ENCODE results near the gene BLMH.

Gene BLMH

GRCh38 chr17:30239089-30239462, 52.7 kb downstream of the BLMH start:
- no peak for TF ChIP-seq EZH2phosphoT487 (IDR thresholded peaks at IDR 0.05; ENCODE audit: low read length)
- TF ChIP-seq CTCF (IDR thresholded peaks at IDR 0.05; ENCODE audit: low read length): no peak
- TF ChIP-seq EZH2 (optimal IDR thresholded peaks at IDR 0.05; ENCODE audit: low read depth, low read length): no peak
- no peak overlapping the region for H3K4me3 ChIP-seq (ENCODE audit: low read length)
- DNase-seq: no peak
- no peaks in the 10 kb centered on the region for H3K79me2 ChIP-seq (ENCODE audit: low read length)
- H3F3A ChIP-seq (ENCODE audit: insufficient read depth, low read length): no peaks in the 10 kb centered on the region
- H3K4me1 ChIP-seq (ENCODE audit: low read length): no peaks in the 10 kb centered on the region
- peaks cover 26% of the 10 kb centered on the region for H3K27me3 ChIP-seq (replicated peaks; ENCODE audit: insufficient read depth, low read length)
- no peak overlapping the region for H2AFZ ChIP-seq (ENCODE audit: low read length)
- H4K20me1 ChIP-seq (ENCODE audit: insufficient read depth, low read length): no peaks in the 10 kb centered on the region
- H3K9me2 ChIP-seq (replicated peaks; ENCODE audit: insufficient read depth, low read length): no peaks in the 10 kb centered on the region
- H3K4me2 ChIP-seq (ENCODE audit: low read depth, low read length): no peak overlapping the region
- no peaks in the 10 kb centered on the region for H3K9me3 ChIP-seq (replicated peaks; ENCODE audit: insufficient read depth, low read length)
- no peak overlapping the region for H3K27ac ChIP-seq (ENCODE audit: low read length)
- no peak overlapping the region for H3K9ac ChIP-seq (ENCODE audit: low read length)
- no peaks in the 10 kb centered on the region for H3K36me3 ChIP-seq (replicated peaks; ENCODE audit: insufficient read depth, low read length)

DNA sequence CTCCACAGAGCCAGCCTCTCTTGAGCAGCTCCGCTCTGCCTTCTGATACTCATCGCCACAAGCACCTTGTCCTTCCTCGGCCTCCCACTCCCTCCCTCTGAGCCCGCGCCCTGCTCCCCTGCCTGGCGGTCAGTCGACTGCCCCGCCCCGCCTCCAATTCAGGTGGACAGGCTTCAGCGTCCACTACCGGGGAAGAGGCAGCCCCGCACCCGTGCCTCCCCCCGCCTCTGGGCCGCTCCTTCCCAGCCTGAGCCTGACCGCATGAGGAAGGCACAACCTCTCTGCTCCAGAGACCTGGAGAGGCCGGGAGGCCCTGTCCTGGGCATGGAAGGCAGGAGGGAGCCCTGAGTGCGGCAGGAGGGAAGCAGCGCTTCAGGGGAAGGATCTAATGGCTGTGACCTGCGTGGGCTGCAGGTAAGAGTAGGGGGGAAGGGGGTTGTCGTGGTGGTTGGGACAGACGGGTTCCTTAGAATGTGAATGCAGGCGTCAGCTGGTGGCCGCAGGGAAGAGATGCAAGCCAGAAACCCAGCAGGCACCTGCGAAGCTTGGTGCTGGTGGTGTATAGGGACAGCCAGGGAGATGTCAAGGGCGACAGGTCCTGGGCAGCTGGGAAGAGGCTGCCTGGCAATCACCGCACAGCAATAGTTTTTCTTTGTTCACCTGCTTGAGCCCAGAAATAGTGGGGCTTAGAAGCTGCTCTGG, 53.2 kb downstream of the BLMH start:
- H4K20me1 ChIP-seq (ENCODE audit: insufficient read depth, low read length): no peaks in the 10 kb centered on the region
- no peaks in the 10 kb centered on the region for H3K4me1 ChIP-seq (ENCODE audit: low read length)
- H3F3A ChIP-seq (ENCODE audit: insufficient read depth, low read length): no peaks in the 10 kb centered on the region
- H3K27ac ChIP-seq (ENCODE audit: low read length): no peak overlapping the region
- H3K79me2 ChIP-seq (ENCODE audit: low read length): no peaks in the 10 kb centered on the region
- TF ChIP-seq EZH2phosphoT487 (IDR thresholded peaks at IDR 0.05; ENCODE audit: low read length) (no peak), EZH2 (optimal IDR thresholded peaks at IDR 0.05; ENCODE audit: low read depth, low read length) (no peak), CTCF (IDR thresholded peaks at IDR 0.05; ENCODE audit: low read length) (no peak)
- H3K9me3 ChIP-seq (replicated peaks; ENCODE audit: insufficient read depth, low read length): no peaks in the 10 kb centered on the region
- no peak overlapping the region for H3K4me2 ChIP-seq (ENCODE audit: low read depth, low read length)
- no peak for DNase-seq
- peaks cover 30% of the 10 kb centered on the region for H3K27me3 ChIP-seq (replicated peaks; ENCODE audit: insufficient read depth, low read length)
- H3K9ac ChIP-seq (ENCODE audit: low read length): no peak overlapping the region
- H2AFZ ChIP-seq (ENCODE audit: low read length): no peak overlapping the region
- no peak overlapping the region for H3K4me3 ChIP-seq (ENCODE audit: low read length)
- no peaks in the 10 kb centered on the region for H3K36me3 ChIP-seq (replicated peaks; ENCODE audit: insufficient read depth, low read length)
- H3K9me2 ChIP-seq (replicated peaks; ENCODE audit: insufficient read depth, low read length): no peaks in the 10 kb centered on the region

DNA sequence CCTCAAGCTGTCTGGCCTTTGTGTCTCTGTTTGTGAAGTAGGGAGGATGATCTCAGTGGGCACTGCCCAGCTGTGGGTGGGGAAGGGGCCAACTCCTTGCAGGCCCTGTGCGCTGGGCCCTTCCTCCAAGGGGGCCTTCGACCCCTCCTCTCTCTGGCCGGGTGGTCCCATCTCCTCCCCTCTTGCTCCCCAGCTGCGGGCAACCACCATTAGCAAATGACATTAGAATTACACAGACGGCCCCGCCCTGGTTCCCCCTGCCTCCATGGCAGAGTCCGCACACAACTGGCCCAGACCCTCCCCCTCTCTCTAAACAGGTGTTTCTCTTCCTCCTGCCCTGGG, 53.8 kb downstream of the BLMH start:
- Histone ChIP-seq H3K4me2 (ENCODE audit: low read depth, low read length) (no peak overlapping the region), H3K27ac (ENCODE audit: low read length) (no peak overlapping the region), H3K9me2 (replicated peaks; ENCODE audit: insufficient read depth, low read length) (no peaks in the 10 kb centered on the region), H3K9me3 (replicated peaks; ENCODE audit: insufficient read depth, low read length) (no peaks in the 10 kb centered on the region), H3K36me3 (replicated peaks; ENCODE audit: insufficient read depth, low read length) (no peaks in the 10 kb centered on the region), H3K79me2 (ENCODE audit: low read length) (no peaks in the 10 kb centered on the region), H3K27me3 (replicated peaks; ENCODE audit: insufficient read depth, low read length) (peaks cover 30% of the 10 kb centered on the region), H2AFZ (ENCODE audit: low read length) (no peak overlapping the region), H3F3A (ENCODE audit: insufficient read depth, low read length) (no peaks in the 10 kb centered on the region), H3K4me1 (ENCODE audit: low read length) (no peaks in the 10 kb centered on the region), H4K20me1 (ENCODE audit: insufficient read depth, low read length) (no peaks in the 10 kb centered on the region), H3K9ac (ENCODE audit: low read length) (no peak overlapping the region), H3K4me3 (ENCODE audit: low read length) (no peak overlapping the region)
- TF ChIP-seq EZH2phosphoT487 (IDR thresholded peaks at IDR 0.05; ENCODE audit: low read length) (no peak), CTCF (IDR thresholded peaks at IDR 0.05; ENCODE audit: low read length) (no peak), EZH2 (optimal IDR thresholded peaks at IDR 0.05; ENCODE audit: low read depth, low read length) (no peak)
- no peak for DNase-seq
